GM21717 (cell line): Measurements from ENCODE around the gene FOXL1.

Source experiments
- ATAC-seq: cut with Tn5 transposase; IDR thresholded peaks from one replicate; pipeline ENCODE4 v1.9.1; 2021; ENCODE audit warnings: mild to moderate bottlenecking, moderate library complexity; ENCODE audit not compliant: unreplicated experiment

FOXL1 gene

DNA sequence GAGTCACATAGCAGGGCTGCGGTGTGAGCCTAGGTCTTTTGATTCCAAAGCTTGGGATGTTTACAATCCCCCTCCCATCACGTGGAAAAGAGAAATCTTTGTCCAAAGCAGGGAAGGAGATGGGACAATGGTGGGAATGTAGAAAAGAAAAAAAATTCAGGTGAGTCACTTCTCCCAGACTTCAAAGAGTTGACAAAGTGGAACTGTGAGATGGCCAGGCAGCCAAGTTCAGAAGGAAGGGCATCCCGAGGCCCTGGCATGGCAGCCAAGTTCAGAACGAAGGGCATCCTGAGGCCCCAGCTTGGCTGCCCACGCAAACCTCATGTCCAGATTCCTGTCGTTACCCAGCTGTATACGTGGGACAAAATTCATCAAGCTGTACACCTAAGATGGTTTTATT, 47.5 kb downstream of the FOXL1 start:
- no peak for ATAC-seq

DNA sequence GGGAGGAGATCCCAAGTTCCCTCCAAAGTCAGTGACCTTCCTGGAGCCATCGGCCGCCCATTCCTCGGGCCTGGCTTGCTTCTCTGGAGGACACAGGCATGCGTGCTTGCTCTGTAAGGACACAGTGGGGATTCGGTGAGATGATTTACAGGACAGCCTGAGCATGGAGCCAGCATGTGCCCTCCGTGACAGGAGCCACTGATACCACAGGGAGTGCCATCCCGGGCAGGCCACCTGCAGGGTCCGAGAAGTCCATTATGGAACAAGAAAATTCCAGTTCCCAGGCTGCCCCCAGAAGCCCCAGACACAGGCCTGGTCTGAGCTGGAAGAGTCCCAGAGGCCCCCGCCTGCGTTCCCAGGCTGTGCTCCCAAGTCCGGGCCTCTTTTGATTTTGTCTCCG, 47.9 kb downstream of the FOXL1 start:
- no peak for ATAC-seq

DNA sequence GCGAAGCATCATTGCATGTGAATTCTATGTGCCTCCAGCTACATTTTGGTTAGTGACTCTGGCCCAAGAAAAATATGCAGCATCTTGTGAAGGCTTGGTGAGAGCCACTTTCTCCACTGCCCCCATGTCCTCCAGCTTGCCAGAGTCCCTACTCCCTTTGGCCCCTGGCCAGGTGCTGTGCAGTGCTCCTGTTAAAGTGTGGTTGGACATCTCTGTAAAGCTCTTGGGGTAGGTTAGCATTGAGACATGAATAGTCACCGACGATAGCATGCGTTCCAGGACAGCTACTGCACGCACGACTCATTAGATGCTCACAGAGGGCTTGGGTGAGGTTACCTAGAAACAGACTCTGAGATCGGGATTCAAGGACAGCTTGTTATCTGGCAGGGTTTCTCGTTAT, 48.6 kb downstream of the FOXL1 start:
- ATAC-seq: no peak

DNA sequence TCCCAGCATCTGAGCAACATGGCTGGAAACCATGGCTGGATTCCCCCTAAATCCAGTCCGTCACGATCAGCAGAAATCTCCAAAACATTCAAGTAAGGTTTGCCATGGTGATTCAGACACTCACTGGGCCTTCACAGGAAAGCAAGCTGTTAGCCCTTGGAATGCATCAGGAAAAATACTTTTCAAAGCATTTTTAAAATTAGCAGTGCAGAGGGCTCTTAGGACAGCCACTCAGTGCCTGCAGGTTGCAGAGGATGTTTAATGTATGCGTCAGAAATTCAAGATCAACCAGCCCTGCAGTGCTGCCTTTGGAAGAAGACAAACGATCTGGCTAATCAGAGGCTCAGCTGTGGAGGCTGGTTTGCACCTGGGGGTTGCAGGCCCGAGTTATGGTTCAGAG, 50.3 kb downstream of the FOXL1 start:
- ATAC-seq: no peak

DNA sequence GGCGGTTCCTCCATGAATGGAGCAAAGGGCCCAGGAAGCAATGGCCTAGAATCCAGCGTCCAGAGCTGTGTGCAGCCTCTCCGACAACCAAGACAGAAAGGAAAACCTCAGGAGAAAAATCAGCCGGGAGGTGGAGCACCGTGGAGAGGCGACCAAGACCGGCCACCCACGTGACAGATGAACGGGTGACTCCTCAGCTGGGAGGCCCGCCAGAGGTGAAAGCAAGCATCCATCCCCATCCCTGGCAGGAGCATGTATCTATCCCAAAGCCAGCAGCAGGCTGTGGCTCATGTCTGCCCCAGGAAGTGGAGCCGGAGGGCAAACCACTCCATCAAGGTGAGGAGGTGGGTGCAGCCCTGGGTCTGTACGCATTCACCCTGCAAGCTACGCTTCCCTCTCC, 52.1 kb downstream of the FOXL1 start:
- ATAC-seq: no peak

DNA sequence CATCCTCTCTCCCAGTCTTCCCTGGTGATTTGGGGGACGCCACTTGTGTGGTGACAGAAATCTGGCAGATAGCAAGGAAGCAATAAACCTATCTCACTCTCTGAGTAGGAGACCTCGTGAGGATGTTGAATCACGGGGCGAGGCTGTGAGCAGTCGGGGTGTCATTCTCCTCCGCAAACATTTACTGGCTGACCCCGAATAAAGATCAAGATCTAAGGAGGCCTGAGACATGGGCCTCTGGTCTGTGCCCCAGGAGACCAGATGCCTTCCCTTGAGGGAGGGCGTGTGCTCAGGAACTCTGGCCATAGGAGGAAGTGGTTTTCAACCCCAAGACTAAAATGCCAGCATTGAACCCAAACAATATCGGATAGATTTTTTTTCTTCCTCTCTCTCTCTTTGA, 53.1 kb downstream of the FOXL1 start:
- ATAC-seq: no peak
